AG09319 (cell line): ENCODE measurements around the gene NFE2L1.
"Not testable (repeated sequence)": the region's sequence is repeated elsewhere in the genome, so short reads cannot be mapped to it uniquely, and the experiment has no call there.

Experiments used
- DNase-seq: peaks from one replicate; pipeline ENCODE4 v3.0.0-alpha.2; 2010; ENCODE audit warnings: low read depth; ENCODE audit errors: extremely low read depth
- TF ChIP-seq, protein P1 (sequence below): IDR thresholded peaks from 2 replicates; pipeline ENCODE4 v1.5.1; 2011; ENCODE audit warnings: low read depth, mild to moderate bottlenecking, inconsistent platforms, low read length, moderate library complexity

NFE2L1 gene

GRCh38 chr17:48031966-48032365, 16.2 kb upstream of the NFE2L1 start:
- TF ChIP-seq, protein P1, sequence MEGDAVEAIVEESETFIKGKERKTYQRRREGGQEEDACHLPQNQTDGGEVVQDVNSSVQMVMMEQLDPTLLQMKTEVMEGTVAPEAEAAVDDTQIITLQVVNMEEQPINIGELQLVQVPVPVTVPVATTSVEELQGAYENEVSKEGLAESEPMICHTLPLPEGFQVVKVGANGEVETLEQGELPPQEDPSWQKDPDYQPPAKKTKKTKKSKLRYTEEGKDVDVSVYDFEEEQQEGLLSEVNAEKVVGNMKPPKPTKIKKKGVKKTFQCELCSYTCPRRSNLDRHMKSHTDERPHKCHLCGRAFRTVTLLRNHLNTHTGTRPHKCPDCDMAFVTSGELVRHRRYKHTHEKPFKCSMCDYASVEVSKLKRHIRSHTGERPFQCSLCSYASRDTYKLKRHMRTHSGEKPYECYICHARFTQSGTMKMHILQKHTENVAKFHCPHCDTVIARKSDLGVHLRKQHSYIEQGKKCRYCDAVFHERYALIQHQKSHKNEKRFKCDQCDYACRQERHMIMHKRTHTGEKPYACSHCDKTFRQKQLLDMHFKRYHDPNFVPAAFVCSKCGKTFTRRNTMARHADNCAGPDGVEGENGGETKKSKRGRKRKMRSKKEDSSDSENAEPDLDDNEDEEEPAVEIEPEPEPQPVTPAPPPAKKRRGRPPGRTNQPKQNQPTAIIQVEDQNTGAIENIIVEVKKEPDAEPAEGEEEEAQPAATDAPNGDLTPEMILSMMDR: no peak
- no peak for DNase-seq

DNA sequence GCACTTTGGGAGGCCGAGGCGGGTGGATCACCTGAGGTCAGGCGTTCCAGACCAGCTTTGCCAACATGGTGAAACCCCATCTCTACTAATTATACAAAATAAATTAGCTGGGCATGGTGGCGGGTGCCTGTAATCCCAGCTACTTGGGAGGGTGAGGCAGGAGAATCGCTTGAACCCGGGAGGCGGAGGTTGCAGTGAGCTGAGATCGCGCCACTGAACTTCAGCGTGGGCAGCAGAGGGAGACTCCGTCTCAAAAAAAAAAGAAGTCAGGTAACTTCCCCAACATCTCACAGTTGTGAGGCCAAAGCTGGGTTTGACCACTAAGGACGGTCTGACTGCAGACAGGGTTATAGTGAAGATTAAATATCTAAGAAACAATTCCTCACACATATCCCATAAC, 13.4 kb upstream of the NFE2L1 start:
- not testable (repeated sequence) for DNase-seq

DNA sequence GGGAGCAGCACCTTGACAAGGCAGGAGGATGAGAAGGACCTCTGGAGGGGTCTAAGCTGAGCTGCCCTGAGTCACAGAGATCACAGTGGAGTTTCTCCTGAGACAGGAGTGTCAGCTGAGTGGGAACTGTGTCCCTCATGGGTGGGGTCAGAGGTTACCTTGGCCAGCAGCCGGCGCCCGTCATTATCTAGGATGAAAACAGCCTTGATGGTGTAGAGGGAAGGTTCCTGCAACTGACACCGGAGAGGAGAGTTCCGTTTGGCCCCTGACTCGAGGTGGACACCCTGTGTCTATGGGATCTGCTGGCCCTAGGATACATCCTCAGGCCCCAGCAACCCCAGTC, 11.5 kb upstream of the NFE2L1 start:
- TF ChIP-seq, protein P1: no peak
- no peak for DNase-seq

DNA sequence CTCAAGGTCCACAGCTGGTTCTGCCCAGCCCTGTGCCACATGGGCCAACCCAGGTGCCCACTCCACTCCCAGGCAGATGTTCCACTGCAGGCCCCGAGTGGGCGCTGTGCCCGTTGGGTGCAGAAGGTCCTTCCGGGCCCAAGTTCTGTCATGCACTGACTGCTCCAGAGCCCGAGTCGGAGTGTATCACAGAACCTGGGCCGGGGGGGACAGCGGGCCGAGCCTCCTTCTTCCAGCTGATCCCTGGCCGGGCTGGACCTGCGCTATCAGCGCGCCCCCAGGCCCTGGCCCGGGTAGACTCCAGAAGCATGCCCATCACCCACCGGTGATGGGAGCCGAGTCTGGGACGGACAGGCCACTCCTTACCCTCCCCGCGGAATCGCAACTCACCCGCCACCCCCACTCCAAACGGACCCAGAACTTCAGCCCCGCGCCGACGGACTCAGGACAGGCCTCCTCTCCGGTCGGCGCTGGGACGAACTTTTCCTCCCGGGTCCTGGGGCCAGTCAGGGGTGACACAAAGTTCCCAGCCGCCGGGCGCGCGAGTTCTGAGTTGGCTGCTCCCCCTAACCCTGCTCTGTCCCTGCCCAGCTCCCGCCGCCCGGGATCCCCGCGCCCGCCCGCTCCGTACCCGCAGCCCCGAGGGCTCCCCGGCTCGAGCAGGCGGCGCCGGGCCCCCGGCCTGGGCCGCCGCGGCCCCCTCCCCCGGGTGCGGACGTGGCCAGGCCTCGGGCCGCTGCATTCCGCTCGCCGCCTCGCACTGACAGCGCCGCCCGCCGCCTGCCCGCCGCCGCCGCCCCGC, 10.9 kb upstream of the NFE2L1 start, which contains the start of gene COPZ2:
Gene COPZ2, minus strand, starts transcription at position 762 of the 802 bp plus-strand sequence. Its CDS starts 20 bp downstream, at position 742.
- TF ChIP-seq, protein P1: peak; percentile 70
- DNase-seq: no peak

DNA sequence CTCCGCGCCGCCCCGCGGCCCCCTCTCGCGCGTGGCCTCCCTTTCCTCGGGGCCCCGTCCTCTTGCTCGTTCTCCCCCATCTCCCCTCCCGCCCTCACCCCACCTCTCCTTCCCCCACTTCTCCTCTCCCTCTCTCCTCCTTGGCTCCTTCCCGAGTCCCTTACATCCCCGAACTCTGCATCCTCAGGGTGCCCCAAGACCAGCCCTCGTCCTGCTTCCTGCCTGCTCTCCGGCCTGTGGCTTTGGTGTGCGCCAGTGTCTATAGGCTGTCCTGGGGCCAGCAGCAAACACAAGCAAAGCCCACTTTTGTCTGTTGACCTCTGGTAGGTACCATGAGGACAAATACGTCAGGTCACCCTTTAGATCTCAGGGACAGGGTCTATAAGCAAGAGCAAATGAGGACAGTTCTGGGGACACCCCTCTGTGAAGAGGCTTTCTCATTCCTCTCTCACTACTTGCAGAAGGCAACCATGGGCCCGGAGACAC, 10.3 kb upstream of the NFE2L1 start:
- TF ChIP-seq, protein P1: no peak
- no peak for DNase-seq

DNA sequence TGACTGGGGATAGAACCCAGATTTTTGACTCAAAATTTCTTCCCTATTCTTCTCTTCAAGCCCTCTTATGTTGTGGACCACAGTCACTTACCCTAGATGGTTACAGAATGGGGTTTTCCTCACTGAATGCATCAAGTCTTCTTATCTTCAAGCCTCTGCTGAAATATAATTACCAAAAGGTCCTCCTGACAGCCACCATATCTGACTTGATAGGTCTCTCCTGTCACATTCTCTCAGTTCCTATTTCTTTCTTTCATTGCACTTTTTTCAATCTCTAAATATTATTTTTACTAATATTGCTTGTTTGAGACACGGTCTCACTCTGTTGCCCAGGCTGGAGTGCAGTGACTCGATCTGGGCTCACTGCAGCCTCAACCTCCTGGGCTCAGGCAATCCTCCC, 9.5 kb upstream of the NFE2L1 start:
- TF ChIP-seq, protein P1: no peak
- DNase-seq: no peak

GRCh38 chr17:48043176-48043575, 5.0 kb upstream of the NFE2L1 start:
- DNase-seq: no peak
- TF ChIP-seq, protein P1: no peak

- TF ChIP-seq, protein P1: no peak
- DNase-seq: no peak
These were observed 3.3 kb upstream of the NFE2L1 start for GRCh38 chr17:48044851-48045250.
